GM12875 (cell line): ENCODE measurements around the gene NXN.
"Not testable (repeated sequence)": the region's sequence is repeated elsewhere in the genome, so short reads cannot be mapped to it uniquely, and the experiment has no call there.

ENCODE experiments used
- H3K4me3 ChIP-seq: one replicate; pipeline ENCODE4 v1.5.1; 2011; ENCODE audit warnings: low read depth, low read length, control low read depth
- CTCF ChIP-seq: IDR thresholded peaks from 2 replicates; pipeline ENCODE4 v1.5.1; 2011; ENCODE audit warnings: low read depth, mild to moderate bottlenecking, control low read depth, inconsistent platforms, low read length, moderate library complexity, borderline replicate concordance; ENCODE audit not compliant: insufficient read depth

The NXN gene

GRCh38 chr17:835263-835662, 144.3 kb downstream of the NXN start:
- H3K4me3 ChIP-seq, result no peak overlapping the region
- no peak for TF ChIP-seq CTCF

- no peak for TF ChIP-seq CTCF
- no peak overlapping the region for H3K4me3 ChIP-seq
Observed at GRCh38 chr17:834136-834535, 145.4 kb downstream of the NXN start.

GRCh38 chr17:830950-831349, 148.6 kb downstream of the NXN start:
- no peak for TF ChIP-seq CTCF

GRCh38 chr17:830381-830780, 149.2 kb downstream of the NXN start:
- TF ChIP-seq CTCF, result no peak

More at GRCh38 chr17:830950-831349, 148.6 kb downstream of the NXN start:
- no peak overlapping the region for H3K4me3 ChIP-seq

GRCh38 chr17:829614-830013, 150.0 kb downstream of the NXN start:
- not testable (repeated sequence) for H3K4me3 ChIP-seq

More at GRCh38 chr17:830381-830780, 149.2 kb downstream of the NXN start:
- no peak overlapping the region for H3K4me3 ChIP-seq

- no peak overlapping the region for H3K4me3 ChIP-seq
- no peak for TF ChIP-seq CTCF
Observed at GRCh38 chr17:828761-829160, 150.8 kb downstream of the NXN start.

GRCh38 chr17:826778-827177, 152.8 kb downstream of the NXN start:
- no peak for TF ChIP-seq CTCF
- no peak overlapping the region for H3K4me3 ChIP-seq

- no peak overlapping the region for H3K4me3 ChIP-seq
- TF ChIP-seq CTCF, result no peak
Observed at GRCh38 chr17:825216-825615, 154.4 kb downstream of the NXN start.
